ENCODE data around the gene NCKAP5. TPM values are rescaled to one million over a fixed set of nuclear protein-coding genes. Genes with fewer than 3 reads are reported as not detected.
A peak's percentile ranks its signal among the peaks of the same experiment; 100 is the strongest.
"Not testable (repeated sequence)": the region's sequence is repeated elsewhere in the genome, so short reads cannot be mapped to it uniquely, and the experiment has no call there.

NCKAP5 gene
- total RNA-seq, 3 donors from 2014 or later: 1.9 to 6.3 (median 2.3) TPM

GRCh38 chr2:133476286-133476685 lies 92.0 kb downstream of the NCKAP5 start:
- DNase-seq: no peak
- no peaks in the 10 kb centered on the region for H3K4me1 ChIP-seq (ENCODE audit: low read depth)
- no peak overlapping the region for H3K4me3 ChIP-seq
- no peaks in the 10 kb centered on the region for H3K9me3 ChIP-seq
- H3K36me3 ChIP-seq (ENCODE audit: low read depth): no peaks in the 10 kb centered on the region
- intact Hi-C loops (cut with DNase I, micrococcal nuclease): no loop called here
- TF ChIP-seq, protein P1, sequence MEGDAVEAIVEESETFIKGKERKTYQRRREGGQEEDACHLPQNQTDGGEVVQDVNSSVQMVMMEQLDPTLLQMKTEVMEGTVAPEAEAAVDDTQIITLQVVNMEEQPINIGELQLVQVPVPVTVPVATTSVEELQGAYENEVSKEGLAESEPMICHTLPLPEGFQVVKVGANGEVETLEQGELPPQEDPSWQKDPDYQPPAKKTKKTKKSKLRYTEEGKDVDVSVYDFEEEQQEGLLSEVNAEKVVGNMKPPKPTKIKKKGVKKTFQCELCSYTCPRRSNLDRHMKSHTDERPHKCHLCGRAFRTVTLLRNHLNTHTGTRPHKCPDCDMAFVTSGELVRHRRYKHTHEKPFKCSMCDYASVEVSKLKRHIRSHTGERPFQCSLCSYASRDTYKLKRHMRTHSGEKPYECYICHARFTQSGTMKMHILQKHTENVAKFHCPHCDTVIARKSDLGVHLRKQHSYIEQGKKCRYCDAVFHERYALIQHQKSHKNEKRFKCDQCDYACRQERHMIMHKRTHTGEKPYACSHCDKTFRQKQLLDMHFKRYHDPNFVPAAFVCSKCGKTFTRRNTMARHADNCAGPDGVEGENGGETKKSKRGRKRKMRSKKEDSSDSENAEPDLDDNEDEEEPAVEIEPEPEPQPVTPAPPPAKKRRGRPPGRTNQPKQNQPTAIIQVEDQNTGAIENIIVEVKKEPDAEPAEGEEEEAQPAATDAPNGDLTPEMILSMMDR (IDR thresholded peaks at IDR 0.05): no peak
- no peak for ATAC-seq

- intact Hi-C loops (cut with DNase I, micrococcal nuclease): no loop called here
- H3K36me3 ChIP-seq (ENCODE audit: low read depth): no peaks in the 10 kb centered on the region
- ATAC-seq: no peak
- TF ChIP-seq, protein P1 (IDR thresholded peaks at IDR 0.05): no peak
- H3K9me3 ChIP-seq: no peaks in the 10 kb centered on the region
- DNase-seq: no peak
- no peaks in the 10 kb centered on the region for H3K4me1 ChIP-seq (ENCODE audit: low read depth)
- H3K4me3 ChIP-seq: no peak overlapping the region
These were observed 92.7 kb downstream of the NCKAP5 start for GRCh38 chr2:133475610-133476009.

DNA sequence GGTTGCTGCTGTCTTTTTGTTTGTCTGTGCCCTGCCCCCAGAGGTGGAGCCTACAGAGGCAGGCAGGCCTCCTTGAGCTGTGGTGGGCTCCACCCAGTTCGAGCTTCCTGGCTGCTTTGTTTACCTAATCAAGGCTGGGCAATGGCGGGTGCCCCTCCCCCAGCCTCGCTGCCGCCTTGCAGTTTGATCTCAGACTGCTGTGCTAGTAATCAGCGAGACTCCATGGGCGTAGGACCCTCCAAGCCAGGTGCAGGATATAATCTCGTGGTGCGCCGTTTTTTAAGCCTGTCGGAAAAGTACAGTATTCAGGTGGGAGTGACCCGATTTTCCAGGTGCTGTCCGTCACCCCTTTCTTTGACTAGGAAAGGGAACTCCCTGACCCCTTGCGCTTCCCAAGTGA lies 97.8 kb downstream of the NCKAP5 start:
- H3K9me3 ChIP-seq; H3K4me1 ChIP-seq (ENCODE audit: low read depth); intact Hi-C loops (cut with DNase I, micrococcal nuclease); H3K36me3 ChIP-seq (ENCODE audit: low read depth); ATAC-seq; H3K4me3 ChIP-seq: not testable (repeated sequence)
- DNase-seq: peak in 2 of 3 donors; percentile 46 to 51

DNA sequence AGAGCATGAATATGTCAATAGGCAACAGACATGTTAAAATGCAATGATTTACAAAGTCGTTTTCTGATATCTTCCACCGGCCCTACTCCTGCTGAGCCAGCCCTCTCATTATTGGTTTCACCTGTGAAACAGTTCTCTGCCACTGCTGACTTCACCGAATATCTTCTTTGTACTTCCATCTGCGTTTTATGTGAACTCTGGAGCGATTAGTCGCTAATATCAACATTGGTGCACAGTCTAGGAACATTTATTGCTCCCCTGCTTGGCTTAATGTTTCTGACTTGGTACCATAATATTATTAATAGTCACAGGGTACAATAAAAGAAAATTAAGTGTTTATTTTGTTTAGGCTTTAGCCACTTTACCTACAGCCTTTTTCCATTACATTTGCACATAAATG lies 105.5 kb downstream of the NCKAP5 start:
- intact Hi-C loops (cut with DNase I, micrococcal nuclease): no loop called here
- TF ChIP-seq, protein P1 (IDR thresholded peaks at IDR 0.05): no peak
- ATAC-seq (no peak), DNase-seq (no peak)
- H3K9me3 ChIP-seq: no peaks in the 10 kb centered on the region
- no peaks in the 10 kb centered on the region for H3K36me3 ChIP-seq (ENCODE audit: low read depth)
- H3K4me1 ChIP-seq (ENCODE audit: low read depth): no peaks in the 10 kb centered on the region
- no peak overlapping the region for H3K4me3 ChIP-seq

DNA sequence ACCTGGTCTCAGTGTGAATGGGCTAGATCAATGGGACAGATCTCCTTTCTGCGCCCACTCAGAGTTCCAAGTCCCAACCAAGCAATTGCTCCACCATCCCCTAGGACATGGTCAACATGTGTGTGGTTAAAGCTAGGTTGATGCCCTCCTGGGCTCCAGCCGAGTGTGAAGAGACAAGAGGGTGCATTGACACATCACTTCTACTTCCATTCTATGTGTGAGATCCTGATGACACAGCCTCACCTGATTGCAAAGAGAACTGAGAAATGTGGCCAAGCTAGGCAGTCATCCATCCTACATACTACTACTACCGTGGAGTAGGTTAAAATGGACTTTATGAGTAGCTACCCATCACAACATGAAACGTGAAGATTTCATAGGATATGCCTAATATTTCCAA lies 106.8 kb downstream of the NCKAP5 start:
- ATAC-seq: no peak
- intact Hi-C loops (cut with DNase I, micrococcal nuclease): no loop called here
- TF ChIP-seq, protein P1 (IDR thresholded peaks at IDR 0.05): no peak

DNA sequence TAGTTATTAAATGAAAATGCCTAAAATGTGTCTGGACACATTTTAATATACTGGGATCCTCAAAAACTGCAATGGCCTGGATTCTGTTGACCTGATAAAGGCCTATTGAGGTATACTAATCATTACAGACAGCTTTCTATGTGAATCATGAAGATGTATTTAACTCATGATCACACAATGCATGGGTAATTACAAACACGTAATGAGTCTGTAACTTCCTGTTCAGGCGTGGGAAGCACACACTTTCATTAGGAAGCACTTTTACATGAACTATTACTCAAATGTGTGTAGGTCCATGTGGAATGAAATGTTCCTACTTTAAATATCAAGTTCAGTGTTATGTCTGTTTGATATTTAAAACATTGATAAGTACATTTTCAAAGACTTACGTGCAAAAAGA lies 108.7 kb downstream of the NCKAP5 start:
- intact Hi-C loops (cut with DNase I, micrococcal nuclease): no loop called here
- Histone ChIP-seq H3K36me3 (ENCODE audit: low read depth) (no peaks in the 10 kb centered on the region), H3K4me3 (no peak overlapping the region), H3K4me1 (ENCODE audit: low read depth) (no peaks in the 10 kb centered on the region), H3K9me3 (no peaks in the 10 kb centered on the region)
- TF ChIP-seq, protein P1 (IDR thresholded peaks at IDR 0.05): no peak
- no peak for DNase-seq
- no peak for ATAC-seq

More for the DNA sequence above, 106.8 kb downstream of the NCKAP5 start:
- Histone ChIP-seq H3K4me1 (ENCODE audit: low read depth) (no peaks in the 10 kb centered on the region), H3K9me3 (no peaks in the 10 kb centered on the region), H3K4me3 (no peak overlapping the region), H3K36me3 (ENCODE audit: low read depth) (no peaks in the 10 kb centered on the region)
- no peak for DNase-seq
